Measurements from ENCODE around the gene WDR5.
"Not testable (repeated sequence)": the region's sequence is repeated elsewhere in the genome, so short reads cannot be mapped to it uniquely, and the experiment has no call there.

Gene WDR5

GRCh38 chr9:134135343-134136117, at the start of gene WDR5:
Gene WDR5 (plus strand): TSS chr9:134136082. CDS start chr9:134139878, 3,796 bp downstream.
- peak; percentile 17 for DNase-seq (ENCODE audit: low read depth, low spot score)
- CTCF ChIA-PET: interaction anchor here (0.6 to 1.3 kb wide), 3 partner anchors 12 to 353 kb away, joined by 3 to 4 read pairs (median 3); no protein-coding TSS in a partner anchor
- peak; percentile 21 for TF ChIP-seq CTCF (IDR thresholded peaks at IDR 0.05; ENCODE audit: insufficient read depth, low read length, missing control alignments)

GRCh38 chr9:134088063-134088725, 47.7 kb upstream of the WDR5 start:
- no peak for TF ChIP-seq CTCF (IDR thresholded peaks at IDR 0.05; ENCODE audit: insufficient read depth, low read length, missing control alignments)
- POLR2A ChIA-PET: no interaction called here
- CTCF ChIA-PET: interaction anchor here (1.0 to 1.7 kb wide), 2 partner anchors 11 to 20 kb away, joined by 3 to 8 read pairs; no protein-coding TSS in a partner anchor
- no peak for DNase-seq (ENCODE audit: low read depth, low spot score)
- H3K4me3 ChIP-seq (ENCODE audit: low read depth, low read length): no peak overlapping the region

More at GRCh38 chr9:134135343-134136117, at the start of gene WDR5:
- POLR2A ChIA-PET: interaction anchor here (0.9 kb wide), 1 partner anchor 230 kb away, joined by 4 read pairs; no protein-coding TSS in a partner anchor
- H3K4me3 ChIP-seq (ENCODE audit: low read depth, low read length): peak within 1 kb of the TSS; percentile 90

GRCh38 chr9:134089972-134090371, 45.9 kb upstream of the WDR5 start:
- H3K4me3 ChIP-seq (ENCODE audit: low read depth, low read length): no peak overlapping the region
- DNase-seq (ENCODE audit: low read depth, low spot score): no peak
- POLR2A ChIA-PET: no interaction called here
- CTCF ChIA-PET: no interaction called here
- no peak for TF ChIP-seq CTCF (IDR thresholded peaks at IDR 0.05; ENCODE audit: insufficient read depth, low read length, missing control alignments)

- no peak for DNase-seq (ENCODE audit: low read depth, low spot score)
- ChIA-PET CTCF (interaction anchor here (0.5 to 2.1 kb wide), 13 partner anchors 8 to 317 kb away, joined by 3 to 8 read pairs (median 4); no protein-coding TSS in a partner anchor), POLR2A (no interaction called here)
- peak; percentile 52 for TF ChIP-seq CTCF (IDR thresholded peaks at IDR 0.05; ENCODE audit: insufficient read depth, low read length, missing control alignments)
- no peak overlapping the region for H3K4me3 ChIP-seq (ENCODE audit: low read depth, low read length)
These were observed 36.6 kb upstream of the WDR5 start for GRCh38 chr9:134099123-134099761.

- POLR2A ChIA-PET: no interaction called here
These were observed 35.8 kb upstream of the WDR5 start for GRCh38 chr9:134100040-134100439.

GRCh38 chr9:134101133-134101532, 34.7 kb upstream of the WDR5 start:
- DNase-seq (ENCODE audit: low read depth, low spot score); POLR2A ChIA-PET: not testable (repeated sequence)
- CTCF ChIA-PET: interaction anchor here (0.9 kb wide), 1 partner anchor 319 kb away, joined by 3 read pairs; no protein-coding TSS in a partner anchor

More at GRCh38 chr9:134100040-134100439, 35.8 kb upstream of the WDR5 start:
- no peak overlapping the region for H3K4me3 ChIP-seq (ENCODE audit: low read depth, low read length)
- CTCF ChIA-PET: interaction anchor here (0.9 to 1.7 kb wide), 4 partner anchors 14 to 318 kb away, joined by 3 to 4 read pairs (median 4); no protein-coding TSS in a partner anchor
- TF ChIP-seq CTCF (IDR thresholded peaks at IDR 0.05; ENCODE audit: insufficient read depth, low read length, missing control alignments): no peak
- DNase-seq (ENCODE audit: low read depth, low spot score): no peak

More at GRCh38 chr9:134101133-134101532, 34.7 kb upstream of the WDR5 start:
- not testable (repeated sequence) for H3K4me3 ChIP-seq (ENCODE audit: low read depth, low read length)
